PC-9 (cell line): ENCODE measurements around the gene STARD7.

Experiments
- CTCF ChIP-seq: fragments of 200-600 bp; sonication (generic); conservative IDR thresholded peaks from 2 replicates; pipeline ENCODE4 v1.6.1; 2017; ENCODE audit warnings: mixed run types, antibody characterized with exemption, mild to moderate bottlenecking, moderate library complexity
- EZH2 ChIP-seq: fragments of 200-600 bp; sonication (generic); IDR thresholded peaks from 2 replicates; pipeline ENCODE4 v1.8.0; 2017; ENCODE audit warnings: antibody characterized with exemption, low read depth

- TF ChIP-seq CTCF = no peak
- no peak for TF ChIP-seq EZH2
Measured at GRCh38 chr2:96150007-96150640, 58.5 kb downstream of the STARD7 start.
